Neural cell (in vitro differentiated cells): ENCODE measurements around the gene ZBP1. TPM values are rescaled to one million over a fixed set of nuclear protein-coding genes. Genes with fewer than 3 reads are reported as not detected.

ENCODE experiments used
- H2AFZ ChIP-seq: fragments of 200-600, 300-800 bp; sonication (generic), shearing (Covaris generic); 2 replicates; pipeline ENCODE4 v1.6.0; 2014; ENCODE audit warnings: low read depth, mild to moderate bottlenecking, antibody characterized with exemption, low read length, moderate library complexity
- H3F3A ChIP-seq: fragments of 200-600 bp; shearing (Covaris generic); 2 replicates; pipeline ENCODE4 v1.6.1; 2016; ENCODE audit warnings: mild to moderate bottlenecking, moderate library complexity, mixed read lengths, antibody characterized with exemption, low read length; ENCODE audit not compliant: insufficient read depth, poor library complexity, severe bottlenecking
- H3K27ac ChIP-seq: fragments of 200-600, 300-800 bp; sonication (generic), shearing (Covaris generic); 2 replicates; pipeline ENCODE4 v1.5.1; 2014; ENCODE audit warnings: mild to moderate bottlenecking, low read length, moderate library complexity
- H3K27me3 ChIP-seq: fragments of 300-800, 200-600 bp; sonication (generic), shearing (Covaris generic); 2 replicates; pipeline ENCODE4 v1.6.0; 2014; ENCODE audit warnings: mild to moderate bottlenecking, low read depth, low read length, moderate library complexity; ENCODE audit not compliant: insufficient read depth
- H3K36me3 ChIP-seq: fragments of 300-800, 200-600 bp; sonication (generic), shearing (Covaris generic); 2 replicates; pipeline ENCODE4 v1.5.1; 2014; ENCODE audit warnings: mild to moderate bottlenecking, antibody characterized with exemption, low read length, moderate library complexity; ENCODE audit not compliant: insufficient read depth
- H3K4me2 ChIP-seq: fragments of 300-800, 200-600 bp; sonication (generic), shearing (Covaris generic); 2 replicates; pipeline ENCODE4 v1.6.0; 2014; ENCODE audit warnings: mild to moderate bottlenecking, low read length
- H3K4me3 ChIP-seq: fragments of 300-800, 200-600 bp; sonication (generic), shearing (Covaris generic); 2 replicates; pipeline ENCODE4 v1.5.1; 2014; ENCODE audit warnings: mild to moderate bottlenecking, low read length, moderate library complexity
- H3K79me2 ChIP-seq: fragments of 200-600 bp; shearing (Covaris generic); replicated peaks from 2 replicates; pipeline ENCODE4 v1.6.0; 2014; ENCODE audit warnings: mild to moderate bottlenecking, low read length, moderate library complexity; ENCODE audit not compliant: insufficient read depth
- H3K9ac ChIP-seq: fragments of 300-800, 200-600 bp; sonication (generic), shearing (Covaris generic); 2 replicates; pipeline ENCODE4 v1.6.1; 2016; ENCODE audit warnings: mild to moderate bottlenecking, low read length, mixed read lengths
- H3K9me2 ChIP-seq: fragments of 200-600 bp; shearing (Covaris generic); 2 replicates; pipeline ENCODE4 v1.6.1; 2016; ENCODE audit warnings: mild to moderate bottlenecking, low read length, mixed read lengths; ENCODE audit not compliant: insufficient read depth
- H3K9me3 ChIP-seq: fragments of 200-600, 300-800 bp; sonication (generic), shearing (Covaris generic); 2 replicates; pipeline ENCODE4 v1.6.1; 2016; ENCODE audit warnings: mild to moderate bottlenecking, mixed run types, low read length, moderate library complexity, mixed read lengths
- H4K20me1 ChIP-seq: fragments of 200-600 bp; shearing (Covaris generic); 2 replicates; pipeline ENCODE4 v1.6.1; 2016; ENCODE audit warnings: mild to moderate bottlenecking, mixed run types; ENCODE audit not compliant: insufficient read depth
- EP300 ChIP-seq: fragments of 450-650 bp; conservative IDR thresholded peaks from 2 replicates; pipeline ENCODE4 v1.6.1; 2014; ENCODE audit warnings: antibody characterized with exemption, mild to moderate bottlenecking, moderate library complexity; ENCODE audit not compliant: poor library complexity, severe bottlenecking
- EZH2 ChIP-seq: fragments of 200-600, 300-800 bp; shearing (Covaris generic), sonication (generic); IDR thresholded peaks from 2 replicates; pipeline ENCODE4 v1.6.1; 2014; ENCODE audit warnings: antibody characterized with exemption, low read length, borderline replicate concordance, mild to moderate bottlenecking; ENCODE audit not compliant: insufficient read depth, poor library complexity, severe bottlenecking
- MXI1 ChIP-seq: fragments of 450-650 bp; conservative IDR thresholded peaks from 2 replicates; pipeline ENCODE4 v1.6.1; 2014; ENCODE audit warnings: antibody characterized with exemption, mild to moderate bottlenecking; ENCODE audit not compliant: poor library complexity, severe bottlenecking
- RAD21 ChIP-seq: fragments of 450-650 bp; conservative IDR thresholded peaks from 2 replicates; pipeline ENCODE4 v1.6.1; 2014; ENCODE audit warnings: antibody characterized with exemption, mild to moderate bottlenecking, moderate library complexity
- REST ChIP-seq: IDR thresholded peaks from 2 replicates; pipeline ENCODE4 v1.6.1; 2012; ENCODE audit warnings: borderline replicate concordance
- SMC3 ChIP-seq: fragments of 450-650 bp; conservative IDR thresholded peaks from 2 replicates; pipeline ENCODE4 v1.6.1; 2014; ENCODE audit warnings: antibody characterized with exemption, mild to moderate bottlenecking, moderate library complexity; ENCODE audit not compliant: poor library complexity
- TAF1 ChIP-seq: IDR thresholded peaks from 2 replicates; pipeline ENCODE4 v1.6.1; 2012; ENCODE audit warnings: low read depth
- polyA plus RNA-seq: library from polyadenylated mRNA; depleted of rRNA; stranded (reverse); fragments of >200 nt; gene quantifications from 2 replicates; pipeline ENCODE4 v1.2.3, GENCODE V29; 2014
- TF ChIP-seq, protein P1 (sequence below): fragments of 450-650 bp; IDR thresholded peaks from 2 replicates; pipeline ENCODE4 v1.5.1; 2014; ENCODE audit warnings: antibody characterized with exemption, mild to moderate bottlenecking, moderate library complexity; ENCODE audit not compliant: poor library complexity, severe bottlenecking

ZBP1 gene
- polyA plus RNA-seq, 1 donor from 2014 or later: not detected

GRCh38 chr20:57619051-57619831 is 985 bp downstream of the ZBP1 start:
- Histone ChIP-seq H3K9me2 (no peaks in the 10 kb centered on the region), H3K4me2 (no peak overlapping the region)

GRCh38 chr20:57618764-57619050 is 1.5 kb downstream of the ZBP1 start:
- Histone ChIP-seq H3F3A (no peaks in the 10 kb centered on the region), H3K9ac (no peak overlapping the region), H3K9me3 (no peaks in the 10 kb centered on the region), H3K79me2 (no peaks in the 10 kb centered on the region), H3K27me3 (no peaks in the 10 kb centered on the region), H3K27ac (no peak overlapping the region), H2AFZ (no peak overlapping the region), H3K9me2 (no peaks in the 10 kb centered on the region), H3K36me3 (no peaks in the 10 kb centered on the region), H4K20me1 (no peaks in the 10 kb centered on the region), H3K4me2 (no peak overlapping the region), H3K4me3 (no peak overlapping the region)
- TF ChIP-seq TAF1 (no peak), MXI1 (no peak), EP300 (no peak), REST (no peak), EZH2 (no peak), SMC3 (no peak)
- TF ChIP-seq, protein P1, sequence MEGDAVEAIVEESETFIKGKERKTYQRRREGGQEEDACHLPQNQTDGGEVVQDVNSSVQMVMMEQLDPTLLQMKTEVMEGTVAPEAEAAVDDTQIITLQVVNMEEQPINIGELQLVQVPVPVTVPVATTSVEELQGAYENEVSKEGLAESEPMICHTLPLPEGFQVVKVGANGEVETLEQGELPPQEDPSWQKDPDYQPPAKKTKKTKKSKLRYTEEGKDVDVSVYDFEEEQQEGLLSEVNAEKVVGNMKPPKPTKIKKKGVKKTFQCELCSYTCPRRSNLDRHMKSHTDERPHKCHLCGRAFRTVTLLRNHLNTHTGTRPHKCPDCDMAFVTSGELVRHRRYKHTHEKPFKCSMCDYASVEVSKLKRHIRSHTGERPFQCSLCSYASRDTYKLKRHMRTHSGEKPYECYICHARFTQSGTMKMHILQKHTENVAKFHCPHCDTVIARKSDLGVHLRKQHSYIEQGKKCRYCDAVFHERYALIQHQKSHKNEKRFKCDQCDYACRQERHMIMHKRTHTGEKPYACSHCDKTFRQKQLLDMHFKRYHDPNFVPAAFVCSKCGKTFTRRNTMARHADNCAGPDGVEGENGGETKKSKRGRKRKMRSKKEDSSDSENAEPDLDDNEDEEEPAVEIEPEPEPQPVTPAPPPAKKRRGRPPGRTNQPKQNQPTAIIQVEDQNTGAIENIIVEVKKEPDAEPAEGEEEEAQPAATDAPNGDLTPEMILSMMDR: no peak

More at GRCh38 chr20:57619051-57619831, 985 bp downstream of the ZBP1 start:
- Histone ChIP-seq H3K27me3 (no peaks in the 10 kb centered on the region), H3K9me3 (no peaks in the 10 kb centered on the region), H3K27ac (no peak overlapping the region), H3K79me2 (no peaks in the 10 kb centered on the region), H4K20me1 (no peaks in the 10 kb centered on the region), H3K4me3 (no peak overlapping the region), H3F3A (no peaks in the 10 kb centered on the region), H2AFZ (no peak overlapping the region), H3K36me3 (no peaks in the 10 kb centered on the region), H3K9ac (no peak overlapping the region)
- TF ChIP-seq TAF1 (no peak), SMC3 (no peak), REST (no peak), RAD21 (no peak), EP300 (no peak), EZH2 (no peak), MXI1 (no peak)
- TF ChIP-seq, protein P1: no peak
